WTC11 (cell line): ENCODE results near the gene APBA3. TPM values are rescaled to one million over a fixed set of nuclear protein-coding genes. Genes with fewer than 3 reads are reported as not detected.
A peak's percentile ranks its signal among the peaks of the same experiment; 100 is the strongest.

ENCODE experiments used
- ATAC-seq: fragments of 200-7000 bp; cut with Tn5 transposase; 2 replicates; pipeline ENCODE4 v1.10.0; 2021; ENCODE audit warnings: mild to moderate bottlenecking, moderate library complexity
- CTCF ChIA-PET: fragments of 300-600 bp; sonication (Branson Sonifier 250); formaldehyde crosslinking; loops from one replicate; lab custom pipeline; 2021; ENCODE audit warnings: antibody characterized with exemption; lab: Charles Lee
- POLR2A ChIA-PET: fragments of 350-600 bp; sonication (Branson Sonifier 250); formaldehyde crosslinking; loops from one replicate; lab custom pipeline; 2021; ENCODE audit warnings: antibody characterized with exemption; lab: Charles Lee
- DNase-seq: peaks from one replicate; pipeline ENCODE4 v3.0.0; 2021; ENCODE audit warnings: low spot score
- H3K27ac Mint-ChIP-seq: 2 replicates; pipeline ENCODE4 v1.8.0; 2021; ENCODE audit warnings: mixed read lengths
- H3K27me3 Mint-ChIP-seq: 2 replicates; pipeline ENCODE4 v1.8.0; 2021; ENCODE audit warnings: low read depth, mild to moderate bottlenecking, moderate library complexity, mixed read lengths
- H3K36me3 Mint-ChIP-seq: 2 replicates; pipeline ENCODE4 v1.8.0; 2021; ENCODE audit warnings: mixed read lengths
- H3K4me1 Mint-ChIP-seq: 2 replicates; pipeline ENCODE4 v1.8.0; 2022; ENCODE audit warnings: mixed read lengths
- H3K4me3 Mint-ChIP-seq: 2 replicates; pipeline ENCODE4 v1.8.0; 2021; ENCODE audit warnings: mild to moderate bottlenecking, moderate library complexity, mixed read lengths
- H3K9me3 Mint-ChIP-seq: 2 replicates; pipeline ENCODE4 v1.8.0; 2021; ENCODE audit warnings: mixed read lengths
- GTF2I ChIP-seq: fragments of 250-450 bp; sonication (Bioruptor Pico); conservative IDR thresholded peaks from 2 replicates; pipeline ENCODE4 v1.4.0; 2021; ENCODE audit warnings: mild to moderate bottlenecking
- HMGA2 ChIP-seq: fragments of 250-450 bp; sonication (Bioruptor Pico); IDR thresholded peaks from 2 replicates; pipeline ENCODE4 v1.4.0; 2021; ENCODE audit warnings: mild to moderate bottlenecking, moderate library complexity
- KAT7 ChIP-seq: sonication (generic); formaldehyde crosslinking; IDR thresholded peaks from 2 replicates; pipeline ENCODE4 v1.8.1; 2023; ENCODE audit warnings: missing genetic modification reagents, mild to moderate bottlenecking, borderline replicate concordance
- MXD4 ChIP-seq: fragments of 250-450 bp; sonication (Bioruptor Pico); IDR thresholded peaks from 2 replicates; pipeline ENCODE4 v1.8.0; 2021; ENCODE audit warnings: mild to moderate bottlenecking, moderate library complexity, borderline replicate concordance
- NFE2L1 ChIP-seq: sonication (generic); formaldehyde crosslinking; IDR thresholded peaks from 2 replicates; pipeline ENCODE4 v1.8.1; 2023; ENCODE audit warnings: missing genetic modification reagents
- NR2C2 ChIP-seq: sonication (generic); formaldehyde crosslinking; IDR thresholded peaks from 2 replicates; pipeline ENCODE4 v1.8.0; 2022; ENCODE audit warnings: mild to moderate bottlenecking, missing genetic modification reagents
- OVOL2 ChIP-seq: fragments of 250-450 bp; sonication (Bioruptor Pico); IDR thresholded peaks from 2 replicates; pipeline ENCODE4 v1.9.0; 2021; ENCODE audit warnings: mild to moderate bottlenecking, borderline replicate concordance
- SOX15 ChIP-seq: fragments of 250-450 bp; sonication (Bioruptor Pico); IDR thresholded peaks from 2 replicates; pipeline ENCODE4 v1.9.0; 2021; ENCODE audit warnings: mild to moderate bottlenecking
- TP53 ChIP-seq: sonication (generic); formaldehyde crosslinking; IDR thresholded peaks from 2 replicates; pipeline ENCODE4 v1.8.1; 2023; ENCODE audit warnings: mild to moderate bottlenecking, missing genetic modification reagents
- ZNF138 ChIP-seq: sonication (generic); formaldehyde crosslinking; conservative IDR thresholded peaks from 2 replicates; pipeline ENCODE4 v1.8.1; 2022; ENCODE audit warnings: mild to moderate bottlenecking, moderate library complexity, missing genetic modification reagents
- ZNF219 ChIP-seq: sonication (generic); formaldehyde crosslinking; IDR thresholded peaks from 2 replicates; pipeline ENCODE4 v1.8.0; 2023; ENCODE audit warnings: missing genetic modification reagents, mild to moderate bottlenecking, borderline replicate concordance
- ZNF317 ChIP-seq: sonication (generic); formaldehyde crosslinking; IDR thresholded peaks from 2 replicates; pipeline ENCODE4 v1.8.1; 2023; ENCODE audit warnings: low read depth, mild to moderate bottlenecking, moderate library complexity, missing genetic modification reagents, borderline replicate concordance
- total RNA-seq: library from RNA; stranded (reverse); gene quantifications from 3 replicates; pipeline ENCODE4 v1.2.3, GENCODE V29; 2021
- TF ChIP-seq, protein P1 (sequence below): fragments of 250-450 bp; sonication (Bioruptor Pico); IDR thresholded peaks from 2 replicates; pipeline ENCODE4 v1.9.0; 2021; ENCODE audit warnings: mild to moderate bottlenecking
- TF ChIP-seq, protein P2 (sequence below): sonication (generic); formaldehyde crosslinking; IDR thresholded peaks from 2 replicates; pipeline ENCODE4 v1.8.1; 2022; ENCODE audit warnings: missing genetic modification reagents, borderline replicate concordance
- TF ChIP-seq, protein P3 (sequence below): fragments of 250-450 bp; sonication (Bioruptor Pico); IDR thresholded peaks from 2 replicates; pipeline ENCODE4 v2.1.2; 2022; ENCODE audit warnings: mild to moderate bottlenecking, moderate library complexity
- TF ChIP-seq, protein P4 (sequence below): fragments of 250-450 bp; sonication (Bioruptor Pico); IDR thresholded peaks from 2 replicates; pipeline ENCODE4 v1.8.0; 2021; ENCODE audit warnings: mild to moderate bottlenecking
- TF ChIP-seq, protein P5 (sequence below): sonication (generic); formaldehyde crosslinking; IDR thresholded peaks from 2 replicates; pipeline ENCODE4 v1.8.1; 2023; ENCODE audit warnings: mild to moderate bottlenecking, missing genetic modification reagents
- TF ChIP-seq, protein P6 (sequence below): sonication (generic); formaldehyde crosslinking; IDR thresholded peaks from 2 replicates; pipeline ENCODE4 v1.8.1; 2023; ENCODE audit warnings: mild to moderate bottlenecking, moderate library complexity, missing genetic modification reagents
- TF ChIP-seq, protein P7 (sequence below): sonication (generic); formaldehyde crosslinking; IDR thresholded peaks from 2 replicates; pipeline ENCODE4 v1.8.0; 2022; ENCODE audit warnings: mild to moderate bottlenecking, missing genetic modification reagents

The APBA3 gene
- total RNA-seq, 1 experiment from 2014 or later = 27.5 TPM

DNA sequence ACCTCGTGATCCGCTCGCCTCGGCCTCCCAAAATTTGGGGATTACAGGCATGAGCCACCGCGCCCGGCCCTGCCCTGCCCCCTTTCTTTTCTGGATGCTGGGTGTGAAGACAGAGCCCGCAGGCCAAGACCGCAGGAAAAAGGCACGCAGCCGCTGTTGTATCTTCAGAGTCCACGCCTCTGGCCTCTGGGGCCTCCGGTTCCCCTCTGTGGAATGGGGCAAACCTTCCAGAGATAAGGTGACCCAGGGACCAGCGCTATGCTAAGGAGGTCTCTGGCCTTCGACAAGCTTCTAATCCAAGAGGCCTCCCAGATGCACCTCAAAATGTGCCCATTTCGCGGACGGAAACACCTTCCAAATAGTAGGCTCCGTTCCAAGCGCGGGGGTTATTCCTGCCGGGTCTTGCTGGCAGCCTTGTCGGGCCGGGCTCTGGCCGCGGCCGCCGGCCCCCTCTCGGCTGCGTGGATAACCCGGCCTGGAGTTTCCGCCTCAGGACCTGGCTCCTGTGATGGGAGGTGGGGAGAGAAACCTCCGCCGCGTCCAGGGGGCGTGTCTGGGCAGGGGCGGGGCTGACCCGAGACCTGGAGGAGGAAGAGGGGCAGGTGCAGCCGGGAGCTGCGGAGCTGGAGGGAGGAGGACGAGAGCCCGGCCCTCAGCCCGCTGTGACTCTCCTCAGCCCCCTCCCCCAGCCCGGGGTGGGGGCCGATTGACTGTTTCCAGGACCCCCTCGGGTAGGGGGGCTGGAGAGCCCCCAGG, 40.2 kb downstream of the APBA3 start (continued):
- TF ChIP-seq, protein P1, sequence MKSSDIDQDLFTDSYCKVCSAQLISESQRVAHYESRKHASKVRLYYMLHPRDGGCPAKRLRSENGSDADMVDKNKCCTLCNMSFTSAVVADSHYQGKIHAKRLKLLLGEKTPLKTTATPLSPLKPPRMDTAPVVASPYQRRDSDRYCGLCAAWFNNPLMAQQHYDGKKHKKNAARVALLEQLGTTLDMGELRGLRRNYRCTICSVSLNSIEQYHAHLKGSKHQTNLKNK = no peak
- TF ChIP-seq NR2C2 (CRISPR knock-in tag) (no peak), ZNF317 (CRISPR knock-in tag) (no peak), NFE2L1 (CRISPR knock-in tag) (no peak), ZNF219 (no peak), SOX15 (CRISPR knock-in tag) (no peak), ZNF138 (CRISPR knock-in tag) (no peak), HMGA2 (CRISPR knock-in tag) (no peak), GTF2I (CRISPR knock-in tag) (peak; percentile 100), TP53 (CRISPR knock-in tag) (peak; percentile 47; the same call in 1 of the 2 replicates), KAT7 (no peak)
- TF ChIP-seq, protein P2, sequence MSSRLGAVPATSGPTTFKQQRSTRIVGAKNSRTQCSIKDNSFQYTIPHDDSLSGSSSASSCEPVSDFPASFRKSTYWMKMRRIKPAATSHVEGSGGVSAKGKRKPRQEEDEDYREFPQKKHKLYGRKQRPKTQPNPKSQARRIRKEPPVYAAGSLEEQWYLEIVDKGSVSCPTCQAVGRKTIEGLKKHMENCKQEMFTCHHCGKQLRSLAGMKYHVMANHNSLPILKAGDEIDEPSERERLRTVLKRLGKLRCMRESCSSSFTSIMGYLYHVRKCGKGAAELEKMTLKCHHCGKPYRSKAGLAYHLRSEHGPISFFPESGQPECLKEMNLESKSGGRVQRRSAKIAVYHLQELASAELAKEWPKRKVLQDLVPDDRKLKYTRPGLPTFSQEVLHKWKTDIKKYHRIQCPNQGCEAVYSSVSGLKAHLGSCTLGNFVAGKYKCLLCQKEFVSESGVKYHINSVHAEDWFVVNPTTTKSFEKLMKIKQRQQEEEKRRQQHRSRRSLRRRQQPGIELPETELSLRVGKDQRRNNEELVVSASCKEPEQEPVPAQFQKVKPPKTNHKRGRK (CRISPR knock-in tag) = no peak
- TF ChIP-seq, protein P3, sequence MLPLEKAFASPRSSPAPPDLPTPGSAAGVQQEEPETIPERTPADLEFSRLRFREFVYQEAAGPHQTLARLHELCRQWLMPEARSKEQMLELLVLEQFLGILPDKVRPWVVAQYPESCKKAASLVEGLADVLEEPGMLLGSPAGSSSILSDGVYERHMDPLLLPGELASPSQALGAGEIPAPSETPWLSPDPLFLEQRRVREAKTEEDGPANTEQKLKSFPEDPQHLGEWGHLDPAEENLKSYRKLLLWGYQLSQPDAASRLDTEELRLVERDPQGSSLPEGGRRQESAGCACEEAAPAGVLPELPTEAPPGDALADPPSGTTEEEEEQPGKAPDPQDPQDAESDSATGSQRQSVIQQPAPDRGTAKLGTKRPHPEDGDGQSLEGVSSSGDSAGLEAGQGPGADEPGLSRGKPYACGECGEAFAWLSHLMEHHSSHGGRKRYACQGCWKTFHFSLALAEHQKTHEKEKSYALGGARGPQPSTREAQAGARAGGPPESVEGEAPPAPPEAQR = no peak
- TF ChIP-seq, protein P4, sequence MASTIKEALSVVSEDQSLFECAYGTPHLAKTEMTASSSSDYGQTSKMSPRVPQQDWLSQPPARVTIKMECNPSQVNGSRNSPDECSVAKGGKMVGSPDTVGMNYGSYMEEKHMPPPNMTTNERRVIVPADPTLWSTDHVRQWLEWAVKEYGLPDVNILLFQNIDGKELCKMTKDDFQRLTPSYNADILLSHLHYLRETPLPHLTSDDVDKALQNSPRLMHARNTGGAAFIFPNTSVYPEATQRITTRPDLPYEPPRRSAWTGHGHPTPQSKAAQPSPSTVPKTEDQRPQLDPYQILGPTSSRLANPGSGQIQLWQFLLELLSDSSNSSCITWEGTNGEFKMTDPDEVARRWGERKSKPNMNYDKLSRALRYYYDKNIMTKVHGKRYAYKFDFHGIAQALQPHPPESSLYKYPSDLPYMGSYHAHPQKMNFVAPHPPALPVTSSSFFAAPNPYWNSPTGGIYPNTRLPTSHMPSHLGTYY (CRISPR knock-in tag) = no peak
- TF ChIP-seq, protein P5, sequence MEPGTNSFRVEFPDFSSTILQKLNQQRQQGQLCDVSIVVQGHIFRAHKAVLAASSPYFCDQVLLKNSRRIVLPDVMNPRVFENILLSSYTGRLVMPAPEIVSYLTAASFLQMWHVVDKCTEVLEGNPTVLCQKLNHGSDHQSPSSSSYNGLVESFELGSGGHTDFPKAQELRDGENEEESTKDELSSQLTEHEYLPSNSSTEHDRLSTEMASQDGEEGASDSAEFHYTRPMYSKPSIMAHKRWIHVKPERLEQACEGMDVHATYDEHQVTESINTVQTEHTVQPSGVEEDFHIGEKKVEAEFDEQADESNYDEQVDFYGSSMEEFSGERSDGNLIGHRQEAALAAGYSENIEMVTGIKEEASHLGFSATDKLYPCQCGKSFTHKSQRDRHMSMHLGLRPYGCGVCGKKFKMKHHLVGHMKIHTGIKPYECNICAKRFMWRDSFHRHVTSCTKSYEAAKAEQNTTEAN (CRISPR knock-in tag) = no peak
- TF ChIP-seq, all 79 proteins: peak for 13

DNA sequence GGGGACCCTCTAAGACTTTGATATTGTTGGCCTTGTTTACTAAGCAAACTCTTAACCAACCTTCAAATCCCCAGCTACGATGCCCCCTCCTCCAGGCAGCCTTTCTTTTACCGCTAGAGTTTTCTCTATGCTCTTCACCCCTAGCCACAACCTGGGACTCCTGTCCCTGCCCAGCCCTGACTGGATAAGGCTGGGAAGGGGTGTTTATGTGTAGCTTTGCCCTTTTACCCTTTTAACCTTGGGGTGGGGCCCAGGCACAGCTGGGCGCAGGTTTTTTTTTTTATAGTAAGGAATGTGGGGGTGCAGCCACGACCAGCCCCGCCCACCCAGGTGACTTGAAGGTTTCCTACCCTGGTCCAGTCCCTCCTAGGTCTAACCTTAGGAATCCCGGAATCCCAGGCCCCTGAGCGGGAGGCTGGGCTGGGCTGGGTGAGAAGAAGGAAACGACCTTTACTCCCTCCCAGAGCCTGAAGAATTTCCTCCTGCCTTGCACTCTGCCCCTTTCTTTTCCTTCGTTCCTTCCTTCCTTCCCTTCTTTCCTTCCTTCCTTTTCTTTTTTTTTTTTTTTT, 41.1 kb downstream of the APBA3 start:
- Mint-ChIP-seq H3K27me3 (no peaks in the 10 kb centered on the region), H3K27ac (no peak overlapping the region), H3K36me3 (no peaks in the 10 kb centered on the region), H3K4me1 (peaks cover 13% of the 10 kb centered on the region), H3K4me3 (no peak overlapping the region), H3K9me3 (no peaks in the 10 kb centered on the region)
- ATAC-seq = no peak
- no peak for DNase-seq
- TF ChIP-seq OVOL2 (CRISPR knock-in tag) (no peak), MXD4 (CRISPR knock-in tag) (no peak), HMGA2 (CRISPR knock-in tag) (no peak)
- TF ChIP-seq, protein P6, sequence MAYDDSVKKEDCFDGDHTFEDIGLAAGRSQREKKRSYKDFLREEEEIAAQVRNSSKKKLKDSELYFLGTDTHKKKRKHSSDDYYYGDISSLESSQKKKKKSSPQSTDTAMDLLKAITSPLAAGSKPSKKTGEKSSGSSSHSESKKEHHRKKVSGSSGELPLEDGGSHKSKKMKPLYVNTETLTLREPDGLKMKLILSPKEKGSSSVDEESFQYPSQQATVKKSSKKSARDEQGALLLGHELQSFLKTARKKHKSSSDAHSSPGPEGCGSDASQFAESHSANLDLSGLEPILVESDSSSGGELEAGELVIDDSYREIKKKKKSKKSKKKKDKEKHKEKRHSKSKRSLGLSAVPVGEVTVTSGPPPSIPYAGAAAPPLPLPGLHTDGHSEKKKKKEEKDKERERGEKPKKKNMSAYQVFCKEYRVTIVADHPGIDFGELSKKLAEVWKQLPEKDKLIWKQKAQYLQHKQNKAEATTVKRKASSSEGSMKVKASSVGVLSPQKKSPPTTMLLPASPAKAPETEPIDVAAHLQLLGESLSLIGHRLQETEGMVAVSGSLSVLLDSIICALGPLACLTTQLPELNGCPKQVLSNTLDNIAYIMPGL (CRISPR knock-in tag) = no peak
- TF ChIP-seq, protein P1 = no peak
- TF ChIP-seq, protein P7, sequence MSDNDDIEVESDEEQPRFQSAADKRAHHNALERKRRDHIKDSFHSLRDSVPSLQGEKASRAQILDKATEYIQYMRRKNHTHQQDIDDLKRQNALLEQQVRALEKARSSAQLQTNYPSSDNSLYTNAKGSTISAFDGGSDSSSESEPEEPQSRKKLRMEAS (CRISPR knock-in tag) = no peak
- ChIA-PET CTCF (interaction anchor here (0.7 to 6.9 kb wide), 4 partner anchors 11 to 805 kb away, joined by 3 to 65 read pairs (median 5); partner anchors contain the start of gene TJP3), POLR2A (interaction anchor here (0.6 kb wide), 1 partner anchor 9 kb away, joined by 4 read pairs; no protein-coding TSS in a partner anchor)
